GM12864 (cell line): Measurements from ENCODE around the gene ZNF773.

Experiments used
- DNase-seq: peaks from one replicate; pipeline ENCODE4 v3.0.0-alpha.2; 2011; ENCODE audit warnings: low read depth
- H3K4me3 ChIP-seq: 2 replicates; pipeline ENCODE4 v1.5.1; 2011; ENCODE audit warnings: mild to moderate bottlenecking, low read depth, low read length, control low read depth
- CTCF ChIP-seq: IDR thresholded peaks from 2 replicates; pipeline ENCODE4 v1.5.1; 2011; ENCODE audit warnings: low read depth, mild to moderate bottlenecking, moderate library complexity, low read length, control low read depth, inconsistent platforms; ENCODE audit errors: missing control alignments

ZNF773 gene

GRCh38 chr19:57546513-57546912 is 46.8 kb downstream of the ZNF773 start:
- DNase-seq: no peak
- TF ChIP-seq CTCF: no peak
- no peak overlapping the region for H3K4me3 ChIP-seq

DNA sequence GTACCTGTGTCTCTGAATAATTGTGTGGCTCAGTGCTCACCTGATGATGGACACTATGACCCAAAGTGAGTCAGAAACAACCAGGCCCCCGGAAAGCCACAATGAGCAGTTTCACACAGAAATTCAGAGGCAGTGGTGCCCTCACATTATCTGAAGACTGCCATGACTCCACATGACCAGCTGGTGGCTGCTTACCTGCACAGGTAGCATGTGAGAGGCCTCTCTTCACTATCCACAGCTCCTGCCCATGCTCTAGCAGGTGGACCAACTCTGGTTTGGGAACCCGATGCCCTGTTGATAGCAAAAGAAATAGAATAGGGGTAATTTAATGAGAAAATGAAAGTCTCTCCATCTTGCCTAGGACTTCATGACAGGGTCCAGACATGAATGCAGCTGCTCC is 52.7 kb downstream of the ZNF773 start:
- TF ChIP-seq CTCF: no peak
- no peak overlapping the region for H3K4me3 ChIP-seq
- DNase-seq: no peak

DNA sequence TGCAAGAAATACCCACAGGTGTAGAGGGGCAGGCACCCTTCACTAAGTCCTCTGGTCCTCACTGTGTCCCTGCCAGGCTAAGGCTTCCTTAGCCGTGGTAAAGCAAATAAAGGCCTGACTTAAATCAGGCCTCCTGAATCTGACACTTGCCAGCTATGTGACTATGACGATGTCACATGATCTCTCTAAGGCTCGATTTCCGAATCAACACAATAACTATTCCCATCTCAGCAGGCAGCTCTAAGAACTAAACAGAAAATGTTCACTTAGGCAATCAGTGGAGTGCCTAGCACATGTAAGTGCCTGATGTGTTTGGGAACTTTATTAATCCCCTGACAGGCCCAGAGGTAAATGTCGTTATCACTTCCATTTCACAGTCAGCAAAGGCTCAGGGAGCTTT is 57.9 kb downstream of the ZNF773 start:
- TF ChIP-seq CTCF: no peak
- no peak for DNase-seq
- H3K4me3 ChIP-seq: no peak overlapping the region
